BLaER1 (cell line): ENCODE data around the gene TC2N.
"Not testable (repeated sequence)": the region's sequence is repeated elsewhere in the genome, so short reads cannot be mapped to it uniquely, and the experiment has no call there.

ENCODE experiments used
- H3K27ac ChIP-seq: shearing (Covaris generic); formaldehyde crosslinking; 2 replicates; pipeline ENCODE4 v1.8.1; 2022
- H3K27me3 ChIP-seq: shearing (Covaris generic); formaldehyde crosslinking; 2 replicates; pipeline ENCODE4 v1.8.1; 2022
- H3K36me3 ChIP-seq: shearing (Covaris generic); formaldehyde crosslinking; 2 replicates; pipeline ENCODE4 v1.8.1; 2022
- H3K4me1 ChIP-seq: shearing (Covaris generic); formaldehyde crosslinking; 2 replicates; pipeline ENCODE4 v1.8.1; 2022
- H3K4me2 ChIP-seq: shearing (Covaris generic); formaldehyde crosslinking; 2 replicates; pipeline ENCODE4 v1.8.1; 2022
- H3K4me3 ChIP-seq: shearing (Covaris generic); formaldehyde crosslinking; 2 replicates; pipeline ENCODE4 v1.8.1; 2022
- H3K9ac ChIP-seq: shearing (Covaris generic); formaldehyde crosslinking; 2 replicates; pipeline ENCODE4 v1.8.1; 2022
- H3K9me3 ChIP-seq: shearing (Covaris generic); formaldehyde crosslinking; 2 replicates; pipeline ENCODE4 v1.8.1; 2022
- H4K20me1 ChIP-seq: shearing (Covaris generic); formaldehyde crosslinking; 2 replicates; pipeline ENCODE4 v1.8.1; 2022
- Cebpa-rat ChIP-seq: shearing (Covaris generic); IDR thresholded peaks from 2 replicates; pipeline ENCODE4 v1.8.1; 2022

The TC2N gene

GRCh38 chr14:91749868-91750267 lies 117.5 kb downstream of the TC2N start:
- no peak overlapping the region for H3K4me2 ChIP-seq
- no peak overlapping the region for H3K9ac ChIP-seq
- H3K9me3 ChIP-seq = no peaks in the 10 kb centered on the region
- no peaks in the 10 kb centered on the region for H3K36me3 ChIP-seq
- H3K27me3 ChIP-seq = no peaks in the 10 kb centered on the region
- no peaks in the 10 kb centered on the region for H4K20me1 ChIP-seq
- H3K4me3 ChIP-seq = no peak overlapping the region
- TF ChIP-seq Cebpa-rat = no peak
- peaks cover 14% of the 10 kb centered on the region; the same call in 1 of the 2 replicates for H3K4me1 ChIP-seq
- H3K27ac ChIP-seq = no peak overlapping the region

- Histone ChIP-seq H3K4me3 (no peak overlapping the region), H3K9me3 (no peaks in the 10 kb centered on the region), H3K27ac (no peak overlapping the region), H3K4me2 (no peak overlapping the region), H3K9ac (no peak overlapping the region), H4K20me1 (no peaks in the 10 kb centered on the region), H3K4me1 (peaks cover 3% of the 10 kb centered on the region; the same call in 1 of the 2 replicates), H3K27me3 (no peaks in the 10 kb centered on the region), H3K36me3 (no peaks in the 10 kb centered on the region)
- no peak for TF ChIP-seq Cebpa-rat
Measured at GRCh38 chr14:91748049-91748448, 119.3 kb downstream of the TC2N start.

GRCh38 chr14:91745344-91745743 lies 122.0 kb downstream of the TC2N start:
- H3K4me1 ChIP-seq = no peaks in the 10 kb centered on the region
- no peaks in the 10 kb centered on the region for H3K27me3 ChIP-seq
- no peak overlapping the region for H3K4me3 ChIP-seq
- no peak overlapping the region for H3K27ac ChIP-seq
- H4K20me1 ChIP-seq = no peaks in the 10 kb centered on the region
- no peak overlapping the region for H3K9ac ChIP-seq
- no peaks in the 10 kb centered on the region for H3K36me3 ChIP-seq
- H3K9me3 ChIP-seq = no peaks in the 10 kb centered on the region
- no peak overlapping the region for H3K4me2 ChIP-seq
- TF ChIP-seq Cebpa-rat = no peak

GRCh38 chr14:91744068-91744480 lies 123.3 kb downstream of the TC2N start:
- Histone ChIP-seq H3K9ac (no peak overlapping the region), H3K4me3 (no peak overlapping the region), H3K36me3 (no peaks in the 10 kb centered on the region), H3K4me1 (no peaks in the 10 kb centered on the region), H4K20me1 (no peaks in the 10 kb centered on the region), H3K27me3 (no peaks in the 10 kb centered on the region), H3K9me3 (no peaks in the 10 kb centered on the region), H3K27ac (no peak overlapping the region), H3K4me2 (no peak overlapping the region)
- no peak for TF ChIP-seq Cebpa-rat

GRCh38 chr14:91743305-91743653 lies 124.1 kb downstream of the TC2N start:
- no peak for TF ChIP-seq Cebpa-rat
- Histone ChIP-seq H3K9ac (no peak overlapping the region), H3K4me2 (no peak overlapping the region), H3K27ac (no peak overlapping the region), H3K4me1 (no peaks in the 10 kb centered on the region), H4K20me1 (no peaks in the 10 kb centered on the region), H3K27me3 (no peaks in the 10 kb centered on the region), H3K4me3 (no peak overlapping the region), H3K9me3 (no peaks in the 10 kb centered on the region), H3K36me3 (no peaks in the 10 kb centered on the region)

GRCh38 chr14:91742621-91743304 lies 124.6 kb downstream of the TC2N start:
- Histone ChIP-seq H3K4me2 (no peak overlapping the region), H3K36me3 (no peaks in the 10 kb centered on the region), H3K9ac (no peak overlapping the region), H4K20me1 (no peaks in the 10 kb centered on the region), H3K4me1 (no peaks in the 10 kb centered on the region), H3K27ac (no peak overlapping the region), H3K27me3 (no peaks in the 10 kb centered on the region), H3K4me3 (no peak overlapping the region), H3K9me3 (no peaks in the 10 kb centered on the region)
- no peak for TF ChIP-seq Cebpa-rat

GRCh38 chr14:91739867-91740266 lies 127.5 kb downstream of the TC2N start:
- not testable (repeated sequence) for H3K9ac ChIP-seq, H3K9me3 ChIP-seq, H3K36me3 ChIP-seq, H3K27me3 ChIP-seq, H3K27ac ChIP-seq, H3K4me2 ChIP-seq, H3K4me1 ChIP-seq, H3K4me3 ChIP-seq, H4K20me1 ChIP-seq

- Histone ChIP-seq H3K27ac (no peak overlapping the region), H3K4me2 (no peak overlapping the region), H3K9ac (no peak overlapping the region), H3K27me3 (no peaks in the 10 kb centered on the region), H3K36me3 (no peaks in the 10 kb centered on the region), H3K9me3 (no peaks in the 10 kb centered on the region), H3K4me3 (no peak overlapping the region), H3K4me1 (no peaks in the 10 kb centered on the region), H4K20me1 (no peaks in the 10 kb centered on the region)
- no peak for TF ChIP-seq Cebpa-rat
Measured at GRCh38 chr14:91737619-91738018, 129.7 kb downstream of the TC2N start.

- H3K27me3 ChIP-seq = no peaks in the 10 kb centered on the region
- no peak overlapping the region for H3K4me2 ChIP-seq
- H3K4me3 ChIP-seq = no peak overlapping the region
- H3K9ac ChIP-seq = no peak overlapping the region
- H3K9me3 ChIP-seq = no peaks in the 10 kb centered on the region
- TF ChIP-seq Cebpa-rat = no peak
- no peaks in the 10 kb centered on the region for H3K4me1 ChIP-seq
- H3K36me3 ChIP-seq = no peaks in the 10 kb centered on the region
- H4K20me1 ChIP-seq = no peaks in the 10 kb centered on the region
- no peak overlapping the region for H3K27ac ChIP-seq
Measured at GRCh38 chr14:91732859-91733477, 134.4 kb downstream of the TC2N start.

- Histone ChIP-seq H3K36me3 (no peaks in the 10 kb centered on the region), H3K4me2 (no peak overlapping the region), H4K20me1 (no peaks in the 10 kb centered on the region), H3K27ac (no peak overlapping the region), H3K27me3 (no peaks in the 10 kb centered on the region), H3K4me1 (no peaks in the 10 kb centered on the region), H3K9ac (no peak overlapping the region), H3K9me3 (no peaks in the 10 kb centered on the region), H3K4me3 (no peak overlapping the region)
- TF ChIP-seq Cebpa-rat = no peak
Measured at GRCh38 chr14:91732439-91732838, 134.9 kb downstream of the TC2N start.
